Fibroblast of the conjunctiva (primary cell): ENCODE data around the gene EXOC3L4.

Experiments
- DNase-seq: peaks from one replicate; pipeline ENCODE4 v3.0.0-alpha.2; 2010; ENCODE audit warnings: low read depth

The EXOC3L4 gene

DNA sequence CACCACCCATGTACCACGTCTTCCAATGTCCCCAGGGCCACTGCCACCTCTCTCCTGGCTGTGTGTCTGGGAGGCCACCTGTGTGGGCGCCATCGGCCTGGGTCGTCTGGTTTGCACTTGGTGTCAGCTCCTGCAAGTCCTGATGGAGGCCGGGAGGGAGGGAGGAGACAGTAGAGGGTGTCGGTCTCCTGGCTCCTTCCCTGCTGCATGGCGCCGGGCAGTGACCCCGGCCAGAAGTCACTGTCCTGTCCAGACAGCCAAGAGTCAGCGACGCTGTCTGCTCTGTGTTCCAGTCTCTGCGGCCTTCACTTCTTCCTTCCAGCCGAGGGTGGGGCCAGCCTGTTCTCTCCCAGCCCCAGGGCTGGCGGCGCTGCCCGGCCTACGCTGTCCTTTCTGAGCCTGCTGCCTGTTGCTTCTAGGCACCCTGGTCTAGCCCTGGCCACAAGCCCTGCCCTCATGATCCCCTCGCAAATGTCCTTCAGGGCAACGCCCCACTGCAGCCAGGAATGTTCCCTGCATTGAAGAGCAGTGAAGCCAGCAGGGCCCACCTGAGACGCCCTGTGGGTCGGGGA lies 23.5 kb upstream of the EXOC3L4 start:
- no peak for DNase-seq

DNA sequence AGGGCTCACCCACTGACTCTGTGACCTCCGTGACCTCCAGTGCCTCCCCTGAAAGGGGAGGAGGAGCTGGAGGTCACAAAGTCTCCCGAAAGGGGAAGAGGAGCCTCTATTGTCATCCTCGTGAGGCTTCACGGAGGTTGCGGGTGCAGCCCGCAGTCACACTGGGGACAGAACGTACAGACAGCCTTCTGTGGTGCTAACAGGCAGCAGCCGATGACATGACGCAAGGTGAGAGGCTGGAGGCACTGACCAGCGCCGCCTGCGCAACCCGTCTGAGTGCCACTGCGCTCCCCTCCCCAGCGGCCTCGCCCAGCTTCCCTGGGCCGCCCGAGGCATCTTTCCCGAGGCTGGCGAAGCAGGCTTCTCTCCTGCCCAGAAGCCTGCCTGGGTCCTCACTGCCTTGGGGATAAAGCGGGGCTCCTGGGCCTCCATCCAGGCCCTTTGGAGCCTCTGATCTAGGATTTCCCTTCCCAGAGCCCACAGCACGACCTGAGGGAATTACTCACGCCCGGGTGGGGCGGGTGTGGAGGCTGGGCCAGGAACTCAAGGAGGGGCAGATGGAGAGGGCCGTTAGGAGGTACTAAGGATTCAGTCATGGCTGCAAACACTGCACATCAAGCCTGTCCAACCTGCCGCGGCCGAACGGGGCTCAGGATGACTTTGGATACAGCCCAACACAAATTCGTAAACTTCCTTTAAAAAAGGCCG lies 22.8 kb upstream of the EXOC3L4 start:
- no peak for DNase-seq

DNA sequence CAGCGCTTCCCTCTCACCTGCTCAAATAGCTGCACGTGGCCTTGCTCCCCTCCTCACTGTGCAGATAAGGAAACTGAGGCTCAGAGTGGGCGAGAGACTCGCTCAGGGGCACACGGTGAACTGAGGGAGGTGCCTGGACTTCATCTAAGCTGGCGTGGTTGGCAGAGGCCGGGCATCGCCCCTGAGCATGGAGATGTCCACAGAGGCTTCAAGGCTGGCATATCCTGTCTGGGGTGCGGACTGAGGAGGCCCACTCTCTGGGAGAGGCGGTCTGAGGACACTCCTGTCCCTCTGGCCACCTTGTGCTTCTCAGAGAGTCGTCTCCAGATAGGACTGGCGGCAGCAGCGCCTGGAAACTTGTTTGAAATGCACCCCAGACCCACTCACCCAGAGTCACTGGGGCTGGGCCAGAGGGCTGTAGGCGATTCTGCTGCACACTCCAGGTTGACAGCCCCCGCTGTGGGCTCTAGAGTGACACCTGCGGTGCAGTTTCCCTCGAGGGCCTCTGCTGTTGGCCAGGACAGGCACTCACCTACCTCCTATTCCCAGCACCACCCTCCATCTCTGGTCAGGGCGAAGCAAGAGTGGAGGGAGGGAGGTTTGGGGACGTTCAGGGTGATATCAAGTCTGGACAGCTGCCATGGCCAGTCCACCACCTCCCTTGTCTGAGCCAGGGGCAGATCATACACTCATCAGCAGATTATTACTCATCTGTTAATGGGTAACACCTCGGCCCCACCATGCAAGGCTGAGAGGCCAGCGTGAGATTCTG lies 21.7 kb upstream of the EXOC3L4 start:
- no peak for DNase-seq

DNA sequence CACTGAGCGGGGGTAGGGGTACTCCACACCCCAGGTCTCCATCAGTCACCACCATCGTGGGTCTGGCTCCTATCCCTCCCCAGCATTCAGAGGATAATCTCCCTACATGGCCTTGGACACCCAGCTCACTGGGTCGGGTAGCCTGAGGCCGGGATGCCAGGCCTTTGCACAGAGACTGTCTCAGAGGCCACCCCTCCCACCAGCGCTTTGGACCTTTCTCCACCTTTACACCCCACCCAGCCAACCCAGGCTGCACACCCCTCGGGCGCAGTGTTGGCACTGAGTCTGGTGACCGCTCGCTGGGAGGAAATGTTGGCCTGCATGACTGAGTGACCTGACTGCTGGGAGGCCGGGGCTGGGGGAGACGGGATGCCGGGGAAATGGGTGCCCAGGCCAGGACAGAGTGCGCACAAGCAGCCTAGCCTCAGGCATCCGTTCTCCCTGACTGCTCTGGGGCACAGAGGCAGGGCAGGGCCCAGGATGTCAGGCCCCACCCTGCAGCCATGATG lies 21.1 kb upstream of the EXOC3L4 start:
- DNase-seq = no peak

GRCh38 chr14:103073876-103074728 lies 20.4 kb upstream of the EXOC3L4 start:
- DNase-seq = no peak

DNA sequence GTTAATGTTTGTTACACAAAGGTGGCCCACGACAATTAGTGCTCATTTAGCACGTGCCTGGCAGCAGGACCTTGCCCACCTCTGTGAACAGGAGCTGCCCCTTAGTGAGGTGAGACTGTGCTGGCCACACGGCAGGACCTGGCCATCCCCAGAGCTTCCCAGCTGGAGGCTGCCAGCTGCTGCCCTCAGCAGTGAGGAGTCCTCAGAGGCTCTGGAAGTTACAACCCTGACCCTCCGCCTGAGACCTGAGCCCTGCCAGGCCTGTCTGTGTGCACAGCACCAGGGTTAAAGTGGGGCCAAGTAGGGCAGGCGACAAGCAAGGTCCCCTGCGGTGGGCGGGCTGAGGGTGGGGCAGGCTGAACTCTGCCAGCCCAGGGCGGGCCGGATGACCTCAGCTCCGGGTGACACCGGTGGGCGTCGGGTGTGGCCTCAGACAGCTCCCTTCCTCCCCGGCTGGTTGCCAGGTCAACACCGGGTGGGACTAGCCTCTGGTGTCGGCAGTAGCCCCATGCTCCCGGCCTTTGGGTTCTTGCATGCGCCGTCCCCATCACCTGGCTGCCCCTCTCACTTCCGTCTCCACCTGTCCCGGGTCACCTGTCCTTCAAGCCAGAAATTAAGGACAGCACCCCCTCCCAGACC lies 19.7 kb upstream of the EXOC3L4 start:
- DNase-seq = no peak

DNA sequence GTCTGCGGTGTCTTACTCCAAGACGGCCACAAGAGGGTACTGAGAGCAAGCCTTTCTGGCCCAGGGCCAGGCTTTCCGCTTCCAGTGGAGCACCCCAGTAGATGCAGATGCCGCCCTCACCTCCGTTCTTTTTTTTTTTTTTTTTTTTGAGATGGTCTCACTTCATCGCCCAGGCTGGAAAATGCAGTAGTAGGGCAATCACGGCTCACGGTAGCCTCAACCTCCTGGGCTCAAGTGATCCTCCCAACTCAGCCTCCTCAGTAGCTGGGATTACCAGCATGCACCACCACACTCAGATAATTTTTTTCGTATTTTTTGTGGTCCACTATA lies 16.1 kb upstream of the EXOC3L4 start:
- DNase-seq = peak; percentile 71

DNA sequence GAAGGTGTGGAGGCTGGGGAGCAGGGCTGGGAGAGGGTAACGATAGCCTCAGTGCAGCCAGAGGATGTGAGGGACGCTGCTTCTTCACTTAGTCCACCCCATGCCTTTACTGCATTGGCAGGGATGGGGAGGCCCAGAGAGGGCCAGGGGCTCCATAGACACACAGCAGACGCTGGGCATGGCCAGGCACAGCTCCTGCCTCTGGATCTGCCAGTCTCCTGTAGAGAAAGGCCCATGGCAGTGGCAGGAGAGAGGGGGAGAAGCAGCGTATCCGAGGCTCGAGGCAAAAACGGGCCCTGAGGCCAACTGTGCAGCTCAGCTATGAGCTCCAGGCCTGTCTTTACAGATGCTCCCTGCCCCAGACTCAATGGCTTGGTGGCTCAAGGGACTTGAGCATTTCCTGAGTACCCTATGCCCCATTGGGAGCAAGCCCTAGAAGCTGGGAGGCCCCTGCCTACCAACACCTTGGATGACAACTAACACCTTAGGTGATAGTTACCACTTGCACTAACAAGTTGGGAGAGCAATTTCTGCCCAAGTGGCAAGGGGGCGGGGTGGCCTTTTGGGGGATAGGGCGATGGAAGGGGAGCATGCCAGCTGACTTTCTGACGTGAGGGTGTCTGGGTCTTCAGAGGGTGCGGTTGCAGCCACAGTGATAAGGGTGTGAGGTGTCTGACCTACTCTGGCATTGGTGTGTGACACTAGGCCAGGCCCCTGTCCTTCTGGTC lies 15.5 kb upstream of the EXOC3L4 start:
- DNase-seq = no peak

DNA sequence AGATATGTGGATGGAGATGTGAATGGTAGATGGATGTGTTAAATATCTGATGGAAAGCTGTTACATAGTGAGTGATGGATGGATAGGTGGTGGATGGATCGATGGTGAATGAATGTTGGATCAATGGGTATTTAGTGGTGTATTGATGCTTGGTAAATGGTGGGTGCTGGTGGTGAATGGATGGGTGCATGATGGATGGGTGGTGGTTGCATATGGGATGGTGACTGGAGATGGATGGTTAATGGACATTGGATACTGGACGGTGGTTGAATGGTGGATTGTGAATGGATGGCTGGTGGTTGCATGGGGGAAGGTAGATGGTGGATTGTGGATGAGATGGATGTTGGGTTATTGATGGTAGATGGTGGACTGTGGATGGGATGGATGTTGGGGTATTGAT lies 12.6 kb upstream of the EXOC3L4 start:
- no peak for DNase-seq

GRCh38 chr14:103084021-103084919 lies 10.3 kb upstream of the EXOC3L4 start, which contains the start of gene LBHD2:
LBHD2 (plus strand) TSS chr14:103084210; CDS start chr14:103086013, 1,803 bp downstream.
- DNase-seq = no peak

GRCh38 chr14:103085106-103086091 lies 9.1 kb upstream of the EXOC3L4 start:
- no peak for DNase-seq

GRCh38 chr14:103086771-103087342 lies 7.7 kb upstream of the EXOC3L4 start:
- no peak for DNase-seq

DNA sequence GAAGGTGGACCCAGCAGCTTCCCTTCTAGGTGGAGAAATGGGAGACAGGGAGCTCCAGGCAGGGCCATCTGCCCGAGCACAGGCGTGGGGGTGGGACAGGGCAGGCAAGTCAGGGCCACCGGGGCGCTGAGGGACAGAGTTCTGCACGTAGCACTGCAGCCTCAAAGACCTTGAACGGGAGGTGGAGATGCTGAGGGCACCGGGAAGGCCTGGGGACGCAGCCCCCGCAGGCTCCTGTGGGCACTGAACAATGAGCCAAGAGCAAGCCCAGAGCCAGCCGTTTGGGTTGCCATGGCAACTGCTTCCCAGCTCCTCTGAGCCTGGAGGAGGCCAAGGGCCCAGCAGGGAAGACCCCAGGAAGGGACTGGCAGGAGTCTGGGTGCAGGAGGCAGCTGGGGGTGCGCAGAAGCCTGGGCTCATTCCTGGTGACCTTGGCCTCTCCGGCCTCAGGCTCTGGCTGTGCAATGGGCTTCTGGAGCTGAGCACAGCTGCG lies 7.1 kb upstream of the EXOC3L4 start:
- no peak for DNase-seq

DNA sequence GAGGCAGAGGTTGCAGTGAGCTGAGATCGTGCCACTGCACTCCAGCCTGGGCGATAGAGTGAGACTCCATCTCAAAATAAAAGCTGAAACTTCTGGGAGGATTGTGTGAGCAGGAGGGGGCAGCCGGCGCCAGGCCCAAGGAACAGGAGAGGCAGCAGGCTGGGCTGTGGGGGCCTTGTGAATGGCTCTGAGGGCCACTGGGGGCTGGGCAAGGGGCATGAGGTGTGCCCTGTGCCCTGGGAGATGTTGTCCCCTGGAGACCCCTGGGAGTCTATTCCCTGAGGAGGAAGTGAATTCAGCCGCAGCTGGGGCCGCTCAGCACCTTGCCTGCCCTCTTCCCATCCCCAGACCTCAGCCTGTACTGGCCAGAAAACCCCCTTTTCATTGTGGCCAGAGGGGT lies 5.6 kb upstream of the EXOC3L4 start:
- no peak for DNase-seq

- no peak for DNase-seq
These were observed 4.9 kb upstream of the EXOC3L4 start for GRCh38 chr14:103089386-103090335.

DNA sequence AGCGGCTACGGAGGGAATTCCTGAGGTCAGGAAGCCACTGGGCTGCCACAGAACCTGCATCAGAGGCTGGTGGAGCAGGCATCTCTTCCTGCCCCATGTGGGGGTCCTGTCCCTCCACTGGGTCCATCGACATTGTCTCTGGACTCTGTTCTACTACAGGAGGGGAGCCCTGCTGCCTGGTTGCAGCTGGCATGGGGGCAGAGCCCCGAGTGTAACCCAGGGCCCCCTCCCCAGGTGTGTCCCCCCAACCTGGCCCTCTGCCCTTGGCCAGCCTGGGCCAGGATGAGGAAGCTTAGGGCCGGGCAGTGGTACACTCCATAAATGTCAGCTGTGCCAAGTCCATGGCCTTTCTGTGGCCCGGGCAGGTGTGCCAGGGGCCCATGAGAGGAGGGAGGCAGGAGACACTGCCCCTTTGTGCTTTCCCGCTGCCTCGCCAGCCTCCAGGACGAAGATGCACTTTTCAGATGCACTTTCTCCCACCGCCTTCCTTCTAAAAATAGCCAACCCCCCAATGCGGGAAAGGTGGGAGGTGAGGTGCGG lies 4.0 kb upstream of the EXOC3L4 start:
- DNase-seq = no peak
